HG03460 (cell line): ENCODE measurements around the gene GRIA1.

ENCODE experiments used
- ATAC-seq: cut with Tn5 transposase; IDR thresholded peaks from one replicate; pipeline ENCODE4 v1.9.1; 2021; ENCODE audit not compliant: unreplicated experiment

The GRIA1 gene

DNA sequence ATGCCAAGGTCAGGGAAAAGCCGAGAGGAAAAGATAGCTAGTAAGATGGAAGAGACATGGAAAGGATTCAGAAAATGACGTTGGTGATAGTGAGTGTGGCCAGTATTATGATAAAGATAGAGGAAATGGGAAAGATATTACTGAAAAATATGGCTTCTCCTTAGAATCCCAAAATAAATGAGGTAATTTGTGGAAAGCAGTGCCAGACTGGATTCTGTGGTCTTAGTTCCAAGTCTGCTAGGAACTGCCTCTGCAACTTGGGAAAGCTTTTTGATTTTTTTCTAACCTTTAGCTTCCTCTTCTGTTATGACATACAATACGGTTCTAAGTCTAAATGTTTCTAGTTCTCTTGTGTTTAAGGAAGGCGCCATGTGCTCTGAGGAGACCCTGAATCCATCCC, 54.2 kb downstream of the GRIA1 start:
- no peak for ATAC-seq

DNA sequence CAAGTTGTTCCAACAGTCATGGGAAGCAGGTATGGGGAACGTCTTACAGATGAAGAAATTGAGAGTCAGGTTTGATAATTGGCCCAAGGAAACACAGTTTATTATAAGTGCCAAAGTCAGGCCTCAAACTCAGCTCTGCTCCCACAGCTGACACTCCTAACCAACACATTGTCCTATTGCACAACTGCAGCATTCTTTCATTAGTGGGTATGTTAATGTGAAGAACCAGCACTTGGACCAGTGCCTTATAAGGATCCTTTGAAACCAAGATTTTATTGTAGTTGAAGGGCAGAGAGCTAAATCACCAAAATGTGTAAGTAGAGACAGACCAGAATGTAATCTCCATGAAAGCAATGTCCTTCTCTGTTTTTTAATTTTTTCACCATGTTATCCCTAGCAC, 56.1 kb downstream of the GRIA1 start:
- ATAC-seq = no peak

DNA sequence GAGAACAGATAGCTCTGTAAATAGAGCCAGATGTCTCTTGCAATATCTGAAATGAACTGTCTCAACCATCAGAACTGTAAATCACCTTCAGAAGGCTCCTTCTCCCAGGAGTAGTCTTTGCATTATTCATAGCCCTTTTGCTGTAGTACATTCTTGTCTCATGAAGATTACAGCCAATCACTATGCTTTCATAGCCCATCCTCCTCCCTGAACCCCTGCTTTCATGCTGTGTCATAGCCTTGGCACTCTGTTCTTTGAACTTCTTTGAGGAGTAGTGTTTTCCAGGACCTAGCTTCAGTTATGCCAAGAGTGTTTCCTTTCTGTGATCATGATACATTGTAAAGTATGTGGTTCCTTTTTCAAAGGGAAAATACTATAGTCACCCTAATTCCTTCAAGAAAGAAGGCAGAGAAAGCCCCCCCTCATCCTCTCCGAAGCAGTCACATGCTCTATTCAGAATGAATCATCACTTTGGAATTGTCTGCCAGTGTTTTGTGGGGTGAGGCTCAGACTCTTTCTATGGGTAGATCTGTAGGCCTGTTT, 61.1 kb downstream of the GRIA1 start:
- ATAC-seq = no peak

DNA sequence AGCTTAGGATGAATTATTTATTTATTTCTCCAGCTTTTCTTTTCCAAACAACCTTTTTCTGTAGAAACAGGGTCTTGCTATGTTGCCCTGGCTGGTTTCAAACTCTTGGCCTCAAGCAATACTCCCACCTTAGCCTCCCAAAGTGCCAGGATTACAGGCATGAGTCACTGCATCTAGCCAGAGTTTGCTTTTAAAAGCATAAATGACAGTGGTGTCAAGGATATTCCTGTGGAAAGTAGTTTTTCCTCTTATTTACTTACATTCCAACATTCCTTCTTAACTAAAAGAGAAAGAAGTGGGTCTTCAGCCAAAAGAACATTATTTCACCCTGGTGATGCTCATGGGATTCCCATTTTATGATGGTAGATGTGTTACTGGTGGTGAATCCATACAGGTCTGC, 62.4 kb downstream of the GRIA1 start:
- no peak for ATAC-seq

DNA sequence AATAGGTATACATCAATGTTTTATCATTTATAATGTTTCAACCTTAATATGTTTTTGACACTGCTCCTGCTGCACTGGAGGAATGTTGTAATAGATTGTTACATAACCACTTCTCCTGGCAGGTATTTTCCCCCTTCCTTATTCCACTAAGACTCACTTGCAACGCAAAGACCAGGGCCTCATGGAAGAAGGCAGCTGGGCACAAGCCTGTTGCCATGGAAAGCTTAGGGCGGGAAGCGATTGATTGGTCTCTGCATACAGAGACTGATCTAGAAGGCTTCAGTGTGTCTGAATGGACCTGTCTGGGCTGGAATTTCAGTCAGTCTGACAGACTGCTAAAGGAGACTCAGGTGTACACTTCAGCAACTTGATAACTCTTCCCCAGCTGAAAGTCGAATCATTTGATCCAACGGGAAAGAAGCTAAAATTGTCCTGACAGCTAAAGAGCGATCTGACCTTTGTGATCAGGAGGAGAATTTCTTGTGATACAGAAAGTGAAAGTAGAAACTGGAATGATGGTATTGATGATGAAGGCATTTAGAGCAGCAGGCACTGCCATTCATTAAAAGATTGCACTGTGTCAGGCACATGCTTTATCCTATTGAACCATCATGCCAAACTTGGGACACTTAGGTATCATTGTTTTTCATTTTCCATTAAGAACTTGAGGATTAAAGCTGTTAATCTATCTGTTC, 65.1 kb downstream of the GRIA1 start:
- ATAC-seq = no peak

DNA sequence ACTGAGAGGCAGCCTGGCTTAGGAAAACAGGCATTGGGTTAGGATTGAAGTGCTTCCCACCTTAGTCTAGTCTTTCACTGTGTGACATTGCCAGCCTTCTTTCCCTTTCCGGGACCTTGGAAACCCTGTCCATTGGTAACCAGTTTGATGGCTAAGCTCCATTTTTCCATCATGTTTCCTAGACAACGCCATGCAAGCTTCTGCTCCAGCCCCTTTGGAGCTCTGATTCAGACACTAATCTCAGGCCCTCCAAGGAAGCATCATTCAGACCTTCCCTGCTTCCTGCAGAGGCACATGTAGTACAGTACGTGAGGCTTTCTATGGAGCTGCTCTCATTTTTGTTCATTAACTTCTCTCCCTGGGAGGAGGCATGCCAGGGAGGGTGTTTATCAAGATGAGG, 68.5 kb downstream of the GRIA1 start:
- ATAC-seq = no peak

DNA sequence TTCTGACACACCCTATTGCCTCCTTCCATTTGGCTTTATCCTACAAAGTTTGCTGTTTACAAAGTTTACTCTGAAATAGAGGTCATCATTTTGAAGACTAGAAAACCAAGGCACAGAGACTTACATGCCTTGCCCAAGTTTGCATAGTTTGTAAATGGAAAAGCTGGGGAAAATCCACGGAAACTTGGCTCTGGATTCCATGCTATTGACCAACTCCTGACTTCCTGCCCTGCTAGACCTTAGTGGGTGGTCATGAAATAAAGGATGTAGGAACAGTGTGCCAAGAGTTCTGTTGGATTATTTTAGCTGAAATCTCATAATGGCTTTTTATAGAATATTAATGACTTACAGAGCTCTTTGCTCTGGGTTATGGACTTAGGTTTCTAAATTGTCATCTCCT, 69.5 kb downstream of the GRIA1 start:
- ATAC-seq = no peak

DNA sequence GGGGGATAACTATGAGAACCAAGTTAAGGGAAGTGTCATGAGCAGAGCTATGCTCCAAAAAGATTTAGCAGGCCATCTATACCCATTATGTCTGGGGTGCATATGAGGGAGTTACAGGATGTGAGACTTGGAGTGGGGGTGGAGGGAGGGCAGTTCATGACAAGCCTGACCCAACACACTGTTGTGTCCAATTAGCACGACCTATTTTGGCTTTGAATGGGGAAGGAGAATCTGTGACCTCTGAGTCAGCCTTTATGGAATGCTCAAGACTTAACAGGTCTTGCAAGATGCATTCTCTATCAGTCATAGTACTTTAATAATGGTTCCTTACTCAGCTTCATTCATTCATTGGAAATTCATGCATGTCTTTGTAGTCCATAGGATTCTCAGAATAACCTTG, 71.7 kb downstream of the GRIA1 start:
- no peak for ATAC-seq

DNA sequence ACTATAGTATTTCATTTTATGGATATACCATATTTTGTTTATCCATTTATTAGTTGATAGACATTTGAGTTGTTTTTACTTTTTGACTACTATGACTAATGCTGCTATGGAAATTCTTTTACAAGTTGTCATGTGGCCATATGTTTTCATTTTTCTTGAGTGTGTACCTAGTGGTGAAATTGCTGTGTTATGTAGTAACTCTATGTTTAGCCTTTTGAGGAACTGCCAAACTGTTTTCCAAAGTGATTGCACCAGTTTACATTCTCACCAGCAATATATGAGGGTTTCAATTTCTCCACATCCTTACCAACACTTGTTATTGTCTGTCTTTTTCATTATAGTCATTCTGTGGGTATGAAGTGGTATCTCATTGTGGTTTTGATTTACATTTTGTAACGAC, 75.4 kb downstream of the GRIA1 start:
- ATAC-seq = no peak

DNA sequence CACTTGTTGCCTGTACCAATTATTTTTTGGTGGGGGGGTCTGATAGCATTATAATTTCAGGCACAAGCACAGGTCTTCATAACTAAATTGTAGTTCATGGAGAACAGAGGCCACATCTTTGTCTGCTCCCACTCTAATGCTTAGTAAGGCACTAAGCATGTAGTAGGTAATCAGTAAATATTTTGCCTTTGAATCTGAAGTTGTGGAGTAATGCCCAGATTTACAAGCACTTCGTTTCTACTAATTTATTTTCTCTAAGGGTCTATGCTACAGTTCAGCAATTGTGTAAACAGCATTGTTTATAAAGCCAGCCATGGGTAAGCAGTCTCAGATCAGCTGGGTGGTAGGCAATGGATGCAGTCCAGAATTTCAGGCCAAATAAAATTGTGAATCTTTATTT, 78.6 kb downstream of the GRIA1 start:
- no peak for ATAC-seq

DNA sequence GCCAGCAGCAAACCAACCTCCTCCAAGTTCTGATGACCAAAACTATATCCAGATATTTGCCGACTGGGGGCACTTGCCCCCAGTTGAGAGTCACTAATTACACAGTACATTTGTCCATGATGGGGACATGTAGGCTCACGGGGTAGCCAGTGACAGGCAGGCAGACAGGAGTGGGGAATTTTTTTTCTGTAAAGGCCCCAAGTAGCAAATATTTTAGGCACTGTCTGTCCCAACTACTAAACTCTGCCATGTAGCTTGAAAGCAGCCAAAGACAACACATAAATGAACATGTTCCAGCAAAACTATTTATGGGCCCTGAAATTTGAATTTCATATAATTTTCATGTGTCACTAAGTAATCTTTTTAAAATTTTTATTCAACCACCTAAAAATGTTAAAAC, 80.7 kb downstream of the GRIA1 start:
- ATAC-seq = no peak

DNA sequence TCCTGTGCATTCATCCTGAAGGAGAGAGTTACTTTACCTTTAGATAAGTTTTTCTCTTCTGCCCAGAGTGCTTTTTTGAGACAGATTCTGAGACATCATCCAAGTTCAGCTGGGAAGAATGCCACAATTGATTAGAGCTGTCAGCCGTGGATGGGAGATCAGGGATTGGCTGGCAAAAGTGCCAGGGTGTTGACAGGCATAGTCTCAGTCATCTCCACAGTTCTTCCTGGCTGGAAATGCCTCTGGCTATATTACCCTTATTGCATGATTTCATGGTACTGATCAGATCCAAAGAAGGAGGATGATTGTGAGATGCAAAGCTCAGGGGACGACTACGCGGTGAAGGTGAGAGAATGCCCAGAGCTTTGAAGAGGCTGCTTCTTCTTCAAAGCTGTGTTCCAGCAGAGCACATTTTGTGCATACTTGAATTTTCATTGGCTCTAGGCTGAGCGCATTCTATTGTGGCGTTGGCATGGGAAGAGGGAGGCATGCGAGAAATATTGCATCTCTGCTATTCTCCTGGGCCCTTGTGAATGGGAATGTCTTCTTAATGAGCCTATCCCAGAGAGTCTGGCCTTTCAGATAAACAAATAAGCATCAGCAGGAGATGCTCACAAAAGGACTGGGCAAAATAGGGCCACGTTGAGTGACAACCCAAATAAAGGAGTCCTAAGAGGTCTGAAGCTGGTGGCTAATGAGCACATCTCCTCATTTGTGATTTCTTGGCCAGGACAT, 82.1 kb downstream of the GRIA1 start:
- ATAC-seq = no peak

DNA sequence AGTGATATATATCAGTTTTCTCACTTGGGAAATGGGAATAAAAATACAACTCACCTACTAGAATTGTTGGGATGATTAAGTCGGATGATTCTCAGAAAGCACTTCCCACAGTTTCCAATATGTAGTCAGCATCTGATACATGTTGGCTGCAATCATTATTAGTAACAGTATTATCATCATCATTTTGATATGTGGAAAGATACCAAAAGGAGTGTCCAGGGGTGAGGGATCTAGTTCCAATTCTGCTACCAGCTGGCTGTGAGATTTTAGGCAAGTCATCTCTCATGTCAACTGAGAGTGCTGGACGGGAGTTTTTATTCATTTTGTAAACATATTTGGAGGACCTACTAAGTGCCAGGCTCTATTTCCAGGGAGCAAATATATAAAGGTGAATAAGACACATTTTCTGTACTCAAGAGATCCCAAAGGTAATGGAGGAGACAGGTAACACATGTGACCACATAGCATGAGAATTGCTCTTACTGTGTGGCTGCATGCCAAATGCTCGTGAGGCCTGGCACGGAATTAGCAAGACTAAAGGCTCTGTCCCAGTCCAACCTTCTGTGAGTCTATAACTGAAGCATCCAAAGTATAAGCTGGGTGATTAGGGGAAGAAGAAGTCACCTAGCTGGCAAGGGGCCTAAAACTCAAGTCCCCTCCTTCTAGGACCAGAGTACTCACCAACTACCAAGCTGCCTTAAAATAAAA, 83.0 kb downstream of the GRIA1 start:
- ATAC-seq = no peak

DNA sequence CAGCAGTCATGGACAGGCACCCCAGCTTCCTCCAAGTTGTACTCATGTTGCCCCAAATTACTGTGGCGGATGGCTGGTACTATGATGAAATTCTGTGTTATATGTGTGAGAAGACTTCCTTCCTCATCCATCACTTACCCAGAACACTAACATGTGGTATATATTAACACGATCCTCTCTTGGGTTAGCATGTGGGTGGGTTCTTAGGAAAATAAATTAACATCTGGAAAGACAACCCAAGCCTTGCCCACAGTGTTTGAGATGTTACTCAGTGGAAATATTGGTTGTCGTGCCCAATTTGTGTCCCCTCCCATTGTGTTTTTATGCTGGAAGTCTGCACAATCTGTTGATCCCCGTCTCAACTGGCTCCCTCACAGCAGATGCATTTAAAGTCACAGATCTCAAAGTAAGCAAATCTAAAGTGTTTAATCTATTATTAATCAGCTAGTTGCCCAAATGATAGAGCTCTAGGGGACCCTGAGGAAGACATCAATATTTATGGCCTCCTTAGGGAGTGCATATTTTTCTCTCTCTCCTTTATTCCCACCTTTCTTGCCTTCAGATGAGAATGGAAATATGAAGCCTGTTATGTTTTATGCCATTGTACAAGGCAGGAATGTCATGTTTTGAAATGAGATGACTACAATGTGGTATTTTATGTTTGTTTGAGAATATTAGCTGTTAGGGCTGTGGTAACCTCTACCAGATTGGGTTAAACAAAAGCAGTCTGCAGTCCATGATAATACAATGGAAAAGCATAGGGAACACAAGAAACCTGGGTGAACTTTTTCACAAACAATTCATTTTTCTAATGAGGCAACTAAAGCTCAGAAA, 93.9 kb downstream of the GRIA1 start:
- ATAC-seq = no peak

DNA sequence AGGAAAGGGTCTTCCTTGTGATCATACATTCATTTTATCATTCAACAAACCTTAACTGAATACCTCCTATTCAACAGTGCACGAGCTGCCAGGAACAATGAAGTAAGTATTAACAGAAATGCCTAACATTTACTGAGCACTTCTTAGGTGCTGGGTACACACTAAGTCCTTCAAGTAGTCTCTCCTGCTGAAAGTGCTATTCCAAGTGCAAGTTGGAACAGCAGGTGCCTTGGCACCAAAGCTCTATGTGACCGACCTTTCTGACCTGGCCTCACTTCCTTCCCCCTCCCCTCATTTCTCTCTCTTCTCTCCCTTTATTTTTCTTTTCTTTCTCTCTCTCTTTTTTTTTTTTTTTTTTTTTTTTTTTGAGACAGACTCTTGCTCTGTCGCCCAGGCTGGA, 94.5 kb downstream of the GRIA1 start:
- no peak for ATAC-seq

DNA sequence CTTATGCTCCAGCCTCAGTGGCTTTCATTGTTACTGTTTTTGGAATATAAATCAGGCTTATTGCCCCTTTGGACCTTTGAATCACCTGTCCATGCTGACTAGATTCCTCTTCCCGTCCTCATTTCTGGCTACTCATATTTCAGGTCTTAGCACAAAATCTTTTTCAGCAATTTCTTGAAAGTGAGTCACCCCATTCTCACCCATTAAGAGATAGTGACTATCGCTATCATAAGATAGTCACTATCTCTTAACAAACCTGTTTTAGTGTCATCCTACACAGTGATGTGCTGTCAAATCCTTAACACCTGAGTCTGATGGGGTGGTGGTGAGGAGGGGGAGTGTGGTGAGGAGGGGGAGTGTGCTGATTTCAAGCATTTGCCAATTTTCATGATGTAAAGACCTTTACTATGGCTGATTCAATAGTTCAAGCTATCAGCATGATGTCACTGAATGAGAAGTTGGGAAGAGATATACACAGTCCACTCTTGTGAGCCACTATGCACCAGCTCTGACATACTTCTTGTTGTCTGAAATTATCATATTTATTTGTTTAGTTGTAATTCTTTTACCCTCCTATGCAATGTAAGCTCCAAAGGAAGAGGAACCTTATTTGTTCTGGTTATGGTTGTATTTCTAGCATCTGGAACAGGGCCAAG, 95.3 kb downstream of the GRIA1 start:
- no peak for ATAC-seq

DNA sequence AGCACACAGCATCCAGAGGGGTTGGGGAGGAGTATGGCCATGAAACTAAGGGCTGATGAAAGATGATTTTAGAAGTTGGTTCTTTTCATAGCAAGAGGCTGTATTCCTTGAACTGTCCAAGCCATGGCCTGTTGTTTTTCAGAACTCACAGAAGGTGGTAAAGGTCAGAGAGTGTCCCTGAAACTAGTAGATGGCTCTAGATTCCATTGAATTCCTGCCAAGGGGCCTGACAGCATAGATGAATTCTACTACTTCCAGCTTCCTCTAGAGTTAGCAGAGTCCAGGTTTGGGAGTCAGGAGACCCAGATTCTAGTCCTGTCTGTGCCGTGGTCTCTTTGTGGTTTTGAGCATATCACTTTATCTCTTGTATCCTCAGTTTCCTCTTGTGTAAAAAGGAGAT, 101.6 kb downstream of the GRIA1 start:
- ATAC-seq = no peak

DNA sequence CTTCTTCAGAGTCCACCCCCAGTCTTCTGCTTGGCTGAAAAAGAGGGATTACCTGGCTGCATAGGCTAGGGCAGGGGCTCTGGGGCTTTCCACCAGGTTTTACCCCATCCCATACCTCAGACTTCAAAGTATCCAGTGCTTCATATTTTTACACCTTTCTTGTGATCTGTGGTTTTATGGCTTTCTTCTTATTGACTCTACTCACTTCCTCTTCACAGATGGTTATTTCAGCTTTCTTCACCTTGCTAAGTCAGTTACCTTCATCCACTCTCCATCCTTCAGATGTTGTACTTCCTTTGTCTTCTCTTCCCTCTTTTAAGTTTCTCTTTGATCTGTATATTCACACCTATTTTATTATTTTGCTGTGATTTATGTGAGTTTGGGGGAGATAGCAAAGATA, 104.3 kb downstream of the GRIA1 start:
- ATAC-seq = no peak

DNA sequence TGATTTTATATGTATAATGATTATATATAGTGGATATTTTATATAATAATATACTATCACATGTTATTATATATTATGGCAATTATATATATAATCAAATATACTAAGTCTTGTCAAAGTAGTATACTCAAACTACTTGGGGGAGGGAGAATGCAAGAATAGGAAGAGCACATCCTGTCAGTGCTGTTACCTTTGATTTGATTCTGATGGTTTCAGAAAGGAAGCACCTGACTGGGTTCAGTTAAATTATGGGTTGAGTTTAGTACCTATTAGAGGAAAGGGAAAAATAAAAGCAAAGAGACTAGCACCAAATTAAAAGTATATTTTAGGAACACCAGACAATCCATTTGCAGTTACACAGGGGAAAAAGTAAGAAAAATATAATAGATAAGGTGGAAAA, 107.6 kb downstream of the GRIA1 start:
- ATAC-seq = no peak

DNA sequence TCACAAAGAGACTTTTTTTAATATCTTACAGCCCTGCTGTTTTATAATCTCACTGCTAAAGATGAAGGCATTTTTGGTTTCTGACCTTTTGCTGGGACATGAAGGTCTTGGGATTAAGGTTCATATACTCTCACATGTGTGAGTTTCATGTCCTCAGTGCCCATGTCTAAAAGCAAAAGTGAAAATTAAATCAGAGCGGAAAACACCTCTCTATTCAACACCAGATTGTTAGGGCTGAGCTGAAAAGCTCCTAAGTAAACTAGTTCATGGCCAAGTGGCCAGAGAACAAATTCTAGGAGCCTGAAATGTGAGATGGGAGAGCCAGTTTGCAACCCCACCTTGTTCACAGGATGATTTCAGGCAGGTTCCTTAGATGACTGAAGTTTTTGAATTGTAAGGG, 110.9 kb downstream of the GRIA1 start:
- peak; percentile 87 for ATAC-seq

DNA sequence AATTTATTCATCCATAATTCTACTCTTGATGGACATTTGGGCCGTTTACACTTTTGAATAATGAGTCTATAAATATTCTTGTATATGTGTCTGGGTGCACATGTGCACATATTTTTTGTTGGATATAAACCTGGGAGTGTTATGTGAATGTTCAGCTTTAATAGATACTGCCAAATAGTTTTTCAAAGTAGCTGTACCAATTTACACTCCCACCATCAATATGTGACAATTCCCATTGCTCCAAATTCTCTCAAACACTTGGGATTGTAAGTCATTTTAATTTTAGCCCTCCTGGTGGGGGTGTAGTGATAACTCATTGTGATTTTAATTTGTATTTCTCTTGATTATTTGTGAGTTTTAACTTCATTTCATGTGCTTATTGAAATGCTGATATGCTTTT, 114.9 kb downstream of the GRIA1 start:
- no peak for ATAC-seq
